Activated T-cell treated with anti-CD3 and anti-CD28 coated beads, Interleukin-2, amount 50 U/mL, for 48 hours (primary cell): Measurements from ENCODE around the gene DPYD.

Source experiments
- DNase-seq, 2 experiments: peaks; one replicate each; pipeline ENCODE4 v3.0.0-alpha.2; 2020

The DPYD gene

GRCh38 chr1:97348599-97349265 is 572.1 kb downstream of the DPYD start:
- no peak for DNase-seq

GRCh38 chr1:97340951-97341350 is 579.9 kb downstream of the DPYD start:
- no peak for DNase-seq

DNA sequence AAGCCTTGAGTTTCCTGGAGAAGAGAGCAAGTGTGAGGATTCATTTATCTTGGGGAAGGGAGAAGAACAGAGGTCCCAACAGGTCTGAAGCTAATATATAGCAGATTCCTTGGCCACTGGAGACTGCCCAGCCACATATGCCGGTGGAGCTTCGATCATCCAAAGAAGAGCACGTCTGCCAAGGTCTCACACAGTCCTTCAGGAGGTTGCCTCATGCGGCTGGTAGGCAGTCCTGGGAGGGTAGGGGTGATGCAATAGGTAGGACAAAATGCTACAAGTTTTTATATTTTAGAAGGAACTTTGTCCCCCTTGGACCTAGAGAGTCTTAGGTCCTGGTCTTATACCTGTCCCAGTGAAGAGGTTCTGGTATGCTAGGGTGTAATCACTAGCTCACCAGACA is 582.5 kb downstream of the DPYD start:
- no peak for DNase-seq

DNA sequence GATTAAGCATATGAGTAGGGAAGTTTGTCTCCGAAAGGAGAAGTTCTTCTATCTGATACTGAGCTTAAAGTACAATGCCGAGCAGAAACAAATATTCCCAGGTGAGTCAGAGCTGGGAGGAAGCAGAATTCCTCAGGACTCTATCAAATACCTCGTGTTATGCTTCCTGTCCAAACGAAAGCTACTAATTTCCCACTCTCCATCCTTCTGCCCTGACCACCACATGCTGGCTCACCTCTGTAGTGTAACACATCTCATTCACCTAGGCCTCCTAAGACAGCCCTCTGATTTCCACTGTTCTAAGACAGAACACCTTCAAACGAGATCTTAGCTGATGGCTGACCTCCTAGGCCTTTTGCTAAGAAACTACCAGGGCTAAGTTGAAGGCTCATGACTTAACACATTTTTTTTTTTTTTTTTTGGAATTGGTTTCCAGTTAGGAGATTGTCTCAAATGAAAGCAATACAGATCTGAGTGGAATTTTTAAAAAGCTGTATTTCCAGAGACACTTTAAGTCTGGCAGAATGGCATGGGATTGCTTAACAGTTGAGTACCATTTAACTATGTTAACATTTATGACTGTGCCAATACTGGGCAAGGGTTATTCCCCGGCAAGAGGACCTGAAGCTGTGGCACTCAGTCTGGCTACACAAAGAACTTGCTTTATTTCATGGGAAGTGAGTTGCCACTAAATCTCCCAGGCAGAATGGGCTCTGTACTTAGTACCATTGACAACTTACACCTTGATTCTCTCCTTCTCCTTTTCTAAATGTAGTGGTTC is 583.4 kb downstream of the DPYD start:
- DNase-seq: no peak

- no peak for DNase-seq
Observed at GRCh38 chr1:97334454-97334853, 586.4 kb downstream of the DPYD start.

GRCh38 chr1:97332716-97333115 is 588.1 kb downstream of the DPYD start:
- DNase-seq: no peak

DNA sequence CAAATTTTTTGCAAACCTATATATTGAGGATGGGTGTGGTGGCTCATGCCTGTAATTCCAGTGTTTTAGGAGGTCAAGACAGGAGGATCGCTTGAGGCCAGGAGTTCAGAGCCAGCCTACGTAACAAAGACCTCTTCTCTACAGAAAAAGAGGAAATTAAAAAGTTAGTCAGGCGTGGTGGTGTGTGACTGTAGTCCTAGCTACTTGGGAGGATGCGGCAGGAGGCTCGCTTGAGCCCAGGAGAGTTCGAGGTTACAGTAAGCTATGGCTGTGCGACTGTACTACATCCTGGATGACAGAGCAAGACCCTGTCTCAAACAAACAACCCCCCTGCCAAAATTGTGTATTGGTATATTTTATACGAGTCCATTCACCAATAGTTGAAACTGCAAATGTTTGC is 589.7 kb downstream of the DPYD start:
- no peak for DNase-seq

DNA sequence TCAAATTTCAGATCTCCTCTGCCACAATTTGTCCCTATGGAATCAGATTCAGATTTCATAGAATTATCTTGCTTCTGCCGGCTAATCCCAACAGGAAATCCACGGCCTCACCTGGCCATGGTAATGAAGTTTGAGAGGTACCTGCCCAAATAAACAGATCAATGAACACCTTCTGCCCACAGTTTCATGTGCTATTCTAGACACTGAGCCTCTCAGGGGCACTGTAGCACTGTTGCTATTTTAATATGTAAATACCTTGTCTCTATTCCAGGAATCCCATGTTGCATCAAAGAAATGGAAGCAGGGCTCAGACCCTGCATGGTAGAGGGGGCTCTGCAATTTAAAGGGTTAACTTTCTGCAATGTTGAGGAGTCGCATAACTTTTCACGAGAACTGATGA is 606.1 kb downstream of the DPYD start:
- DNase-seq: no peak

GRCh38 chr1:97308131-97308530 is 612.7 kb downstream of the DPYD start:
- DNase-seq: no peak

DNA sequence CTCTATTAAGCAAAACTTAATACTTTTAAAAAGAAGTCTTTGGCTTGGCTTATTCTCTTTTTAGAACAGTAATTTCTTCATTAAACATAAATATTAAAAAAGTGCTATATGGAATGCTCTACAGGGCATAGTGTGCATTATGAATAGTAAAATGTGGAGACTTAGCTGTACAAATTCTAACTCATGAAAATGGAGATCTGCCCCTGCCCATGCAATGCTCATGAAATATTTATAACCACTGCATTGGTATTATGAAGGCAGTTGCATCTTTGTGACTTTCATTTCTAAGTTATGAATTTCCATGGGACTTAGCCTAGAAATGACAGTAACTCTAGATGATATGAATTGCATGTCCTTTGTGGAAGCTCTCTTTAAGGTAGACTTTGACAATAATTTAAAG is 613.3 kb downstream of the DPYD start:
- no peak for DNase-seq

DNA sequence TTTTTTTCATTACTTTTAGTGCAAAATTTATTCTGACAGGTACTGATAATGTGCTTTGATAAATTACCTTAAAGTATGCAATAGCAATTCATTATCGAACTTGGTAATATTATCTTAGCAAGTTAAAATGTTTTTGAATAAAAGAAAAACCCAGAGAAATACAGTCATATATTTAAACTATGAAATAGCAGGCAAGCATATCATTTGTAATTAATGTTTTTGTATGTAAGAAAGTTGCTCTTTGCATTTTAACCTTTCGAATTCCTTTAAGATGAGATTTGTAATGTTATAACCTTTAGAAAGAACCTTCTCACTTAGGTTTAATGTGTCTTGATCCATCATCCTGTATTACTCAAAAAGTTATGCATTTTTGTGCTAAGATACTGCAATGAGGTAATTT is 613.7 kb downstream of the DPYD start:
- no peak for DNase-seq

- DNase-seq: no peak
Observed at GRCh38 chr1:97306504-97306903, 614.3 kb downstream of the DPYD start.

- no peak for DNase-seq
Observed at GRCh38 chr1:97304366-97304765, 616.5 kb downstream of the DPYD start.

DNA sequence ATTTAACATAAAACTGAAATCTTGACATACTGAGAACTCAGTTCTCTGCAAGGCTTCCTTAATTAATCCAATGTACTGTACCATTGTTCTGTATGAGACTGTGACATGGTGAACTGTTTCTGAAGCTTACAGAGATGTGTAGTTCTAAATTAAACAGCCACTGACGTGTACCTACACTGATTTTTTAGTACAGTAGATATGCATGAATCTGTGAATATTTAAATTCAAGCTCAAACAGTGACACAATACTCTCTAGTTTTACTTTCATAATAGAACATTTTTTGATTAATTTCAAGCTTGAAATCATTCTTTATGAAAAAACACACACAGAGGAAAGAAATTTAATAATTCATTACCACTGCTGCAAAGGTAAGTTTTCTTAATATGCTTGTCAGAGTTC is 621.9 kb downstream of the DPYD start:
- DNase-seq: no peak

DNA sequence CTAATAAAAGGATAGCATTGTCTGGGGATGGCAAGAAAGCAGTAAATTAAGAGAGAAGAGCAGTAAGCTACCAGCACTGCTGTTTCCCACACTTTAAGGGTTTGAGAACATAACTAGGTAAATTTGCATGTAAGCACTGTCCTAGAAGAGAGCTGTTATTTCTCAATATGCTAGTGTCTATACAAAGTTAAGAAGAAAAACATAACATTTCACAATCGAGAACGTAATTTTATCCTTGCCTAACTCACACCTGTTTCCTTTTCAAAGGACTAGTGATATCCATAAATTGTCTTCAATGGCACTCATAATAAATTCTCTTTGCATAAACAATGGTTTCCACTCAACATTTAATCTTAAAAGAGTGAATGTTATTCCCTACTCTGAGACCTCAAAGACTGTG is 623.2 kb downstream of the DPYD start:
- no peak for DNase-seq

DNA sequence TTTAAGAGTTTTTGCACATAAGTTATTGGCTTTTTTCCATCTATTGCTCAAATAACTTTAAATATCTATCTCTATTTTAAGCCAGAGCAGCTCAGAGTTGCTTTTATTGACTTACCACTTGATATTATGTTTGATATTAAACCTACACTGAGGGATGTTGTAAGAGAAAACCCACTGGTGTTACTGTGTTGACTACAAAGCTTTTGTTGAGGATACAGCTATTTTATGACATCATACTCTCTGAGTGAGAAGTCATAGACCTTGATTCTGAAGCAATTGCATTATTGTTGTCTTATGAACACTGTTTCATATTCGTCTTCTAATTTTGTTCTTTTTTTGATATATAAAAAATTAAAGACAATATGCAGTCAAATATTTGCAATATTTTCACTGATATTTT is 638.9 kb downstream of the DPYD start:
- no peak for DNase-seq

DNA sequence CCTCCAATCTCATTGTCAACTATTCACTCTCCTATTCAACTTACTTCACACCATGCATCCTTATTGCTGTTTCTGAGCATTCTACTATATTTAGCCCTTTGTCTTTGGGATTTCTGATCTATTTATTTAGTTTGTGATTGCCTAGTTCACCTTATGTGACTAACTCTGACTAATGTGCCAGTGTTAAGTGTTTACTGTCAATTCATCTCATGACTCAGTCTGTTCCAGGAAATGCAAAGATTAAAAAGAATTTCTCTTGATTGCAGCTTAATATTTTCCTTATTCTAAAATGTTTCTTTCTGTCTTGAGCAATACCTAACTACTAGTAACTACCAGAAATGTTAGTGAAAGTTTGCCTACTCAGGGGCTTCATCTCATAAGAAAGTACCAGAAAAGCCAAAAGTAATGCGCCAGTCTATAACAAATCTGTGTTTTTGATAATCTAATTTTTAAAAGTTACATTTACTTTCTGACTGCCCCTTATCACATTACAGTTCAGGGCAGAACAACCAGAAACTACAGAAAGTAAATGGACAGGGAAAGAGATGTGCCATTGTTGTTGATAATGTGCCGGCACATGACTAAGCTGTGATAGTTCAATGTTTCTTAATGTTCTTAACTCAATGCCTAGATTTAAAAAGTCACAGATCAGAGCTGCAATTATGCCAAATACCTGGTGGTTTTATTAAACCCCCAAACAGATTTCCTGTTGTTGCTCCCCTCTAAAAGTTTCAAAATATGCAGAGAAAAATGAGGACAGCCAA is 642.8 kb downstream of the DPYD start:
- DNase-seq: no peak

DNA sequence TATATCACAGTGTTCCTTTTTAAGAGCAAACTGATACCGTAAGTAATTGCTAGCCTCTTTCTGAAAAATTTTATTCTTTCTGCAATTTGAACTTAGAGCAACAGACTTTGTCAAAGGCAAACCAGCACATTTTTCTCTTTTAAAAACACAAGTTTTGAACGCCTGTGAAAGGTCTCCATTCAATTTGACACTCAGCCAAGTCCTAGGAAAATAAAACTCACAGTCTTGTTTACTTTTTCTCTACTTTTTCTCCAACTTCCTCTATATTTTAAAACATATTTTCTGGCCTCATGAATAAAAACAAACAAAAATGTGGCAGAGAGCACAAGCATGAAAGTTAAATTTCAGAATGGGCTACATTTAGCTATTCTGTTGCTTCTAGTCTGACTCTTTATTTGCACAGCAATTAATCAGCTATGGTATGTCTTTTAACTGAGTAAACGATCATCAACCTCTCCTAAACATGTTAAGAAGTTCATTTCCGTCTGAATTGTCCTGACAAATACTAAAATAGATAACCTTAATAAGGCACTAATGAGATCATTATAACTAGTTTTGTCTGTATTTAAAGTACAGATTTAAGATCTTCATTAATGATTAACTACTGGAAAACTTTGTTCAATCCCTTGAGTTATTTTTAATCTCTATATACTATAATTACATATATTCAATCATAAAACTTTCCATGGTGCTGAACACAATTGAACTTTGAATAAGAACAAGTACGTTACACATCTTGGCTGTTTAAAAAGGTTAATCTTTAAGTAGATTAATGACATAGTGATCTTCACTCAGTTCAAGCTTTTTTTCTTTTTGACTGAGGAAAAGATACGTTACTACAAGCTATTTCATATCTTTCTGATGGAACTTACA is 648.7 kb downstream of the DPYD start:
- no peak for DNase-seq

GRCh38 chr1:97270508-97271307 is 650.1 kb downstream of the DPYD start:
- no peak for DNase-seq

DNA sequence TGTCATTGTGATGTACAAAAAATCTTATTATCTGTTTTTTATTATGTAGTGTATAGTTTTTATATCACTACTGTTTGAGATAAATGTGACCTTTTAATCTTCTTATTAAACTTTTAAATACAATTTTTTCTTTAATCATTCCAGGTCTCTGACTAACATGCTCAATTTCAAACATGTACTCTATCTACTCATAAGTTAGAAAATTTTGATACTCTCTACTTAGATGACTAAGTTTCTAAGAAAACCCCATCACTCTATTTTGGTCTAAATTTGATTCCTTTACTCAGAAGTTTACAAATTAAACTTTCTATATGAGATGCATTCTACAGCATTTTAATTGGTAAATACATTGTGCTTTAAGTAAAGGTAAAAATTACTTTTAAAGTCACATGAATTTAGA is 655.2 kb downstream of the DPYD start:
- no peak for DNase-seq

DNA sequence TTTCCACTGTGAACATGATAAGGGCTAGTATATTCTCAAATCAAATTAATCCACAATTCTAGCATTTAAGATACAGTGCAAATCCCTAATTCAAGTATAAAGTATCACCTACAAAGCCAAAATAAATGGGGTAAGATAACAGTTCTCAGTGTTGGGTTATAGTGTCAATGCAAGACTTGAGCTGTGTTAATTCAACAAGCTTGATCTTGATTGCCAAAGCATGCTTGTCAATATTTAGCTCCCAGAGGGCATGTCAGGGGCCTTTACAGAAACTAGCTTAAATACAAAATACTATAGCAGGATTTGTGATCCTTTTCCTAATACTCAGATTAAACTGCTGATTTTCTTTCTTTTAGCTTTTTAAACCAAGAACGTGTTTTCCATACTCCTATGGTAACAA is 658.0 kb downstream of the DPYD start:
- DNase-seq: no peak

DNA sequence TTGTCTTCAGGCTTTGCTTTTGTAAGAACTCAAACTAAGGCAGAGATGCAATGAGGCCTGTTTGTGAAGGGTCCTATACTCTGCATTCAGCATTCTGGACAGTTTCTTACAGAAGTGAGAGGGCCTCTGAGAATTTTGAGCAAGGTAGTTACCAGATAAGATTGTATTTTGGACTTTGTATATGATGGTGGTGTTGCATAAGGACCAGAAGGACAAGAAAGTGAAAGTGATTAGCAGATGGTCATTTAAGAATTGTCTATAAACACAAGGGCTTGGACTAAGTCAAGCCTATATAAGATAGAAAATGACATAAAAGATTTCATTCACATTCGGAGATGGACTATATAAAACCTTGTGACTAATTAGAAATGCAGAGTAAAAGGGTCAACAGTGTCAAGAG is 662.2 kb downstream of the DPYD start:
- DNase-seq: no peak
